Heart left ventricle (tissue), 16 donors: ENCODE measurements around the gene ANKRD29. TPM values are rescaled to one million over a fixed set of nuclear protein-coding genes. Genes with fewer than 3 reads are reported as not detected.

Experiments used
- ATAC-seq, 4 donors: fragments of 200-7000 bp; cut with Tn5 transposase; one replicate each; pipeline ENCODE4 v1.9.1; 2020 to 2022; ENCODE audit warnings: moderate library complexity in 4 of 4, mild to moderate bottlenecking in 3 of 4, moderate number of reproducible peaks in 1 of 4
- DNase-seq, 5 donors: peaks; one replicate each; pipeline ENCODE4 v3.0.0-alpha.2; 2020
- H3K27ac ChIP-seq, 12 donors: fragments of 200-600 bp; sonication (generic) in 4 of 12; one replicate each; pipeline versions ENCODE4 v1.5.0 to v1.8.0; 2016 to 2022; ENCODE audit warnings: mild to moderate bottlenecking in 2 of 12
- H3K27me3 ChIP-seq, 9 donors: fragments of 200-600 bp; sonication (generic) in 2 of 9; one replicate each; pipeline versions ENCODE4 v1.5.1 to v1.8.0; 2016 to 2022; ENCODE audit warnings: mild to moderate bottlenecking in 3 of 9
- H3K36me3 ChIP-seq, 9 donors: fragments of 200-600 bp; sonication (generic) in 2 of 9; one replicate each; pipeline versions ENCODE4 v1.5.0 to v1.8.0; 2018 to 2022; ENCODE audit warnings: mild to moderate bottlenecking in 2 of 9
- H3K4me1 ChIP-seq, 12 donors: fragments of 200-600 bp; sonication (generic) in 4 of 12; one replicate each; pipeline versions ENCODE4 v1.5.0 to v1.8.0; 2016 to 2022; ENCODE audit warnings: mild to moderate bottlenecking in 3 of 12
- H3K4me3 ChIP-seq, 12 donors: fragments of 200-600 bp; sonication (generic) in 4 of 12; one replicate each; pipeline versions ENCODE4 v1.5.0 to v1.8.0; 2017 to 2022; ENCODE audit warnings: mild to moderate bottlenecking in 9 of 12, moderate library complexity in 4 of 12
- H3K9me3 ChIP-seq, 12 donors: fragments of 200-600 bp; sonication (generic) in 4 of 12; one replicate each; pipeline versions ENCODE4 v1.5.0 to v1.8.0; 2016 to 2022; ENCODE audit warnings: mild to moderate bottlenecking in 1 of 12
- POLR2A ChIP-seq, 2 donors: fragments of 450-650 bp; IDR thresholded peaks; one replicate each; pipeline ENCODE4 v1.6.1; 2017; ENCODE audit warnings: antibody characterized with exemption in 2 of 2, mild to moderate bottlenecking in 2 of 2, moderate library complexity in 2 of 2
- WGBS, 4 donors: extraction: QIAGEN DNeasy Blood & Tissue Kit in 2 of 4; methylation state at CpG; one replicate each; pipeline versions ENCODE4 v1.1.5 to v1.1.7; 2013 to 2018; 5-methylcytosine and 5-hydroxymethylcytosine counted together
- intact Hi-C, 10 donors: fragments of 100-400 bp; cut with DNase I; formaldehyde crosslinking; loops; one replicate each; pipeline versions ENCODE4 v1.11.1 to v1.14.2; 2022
- polyA plus RNA-seq, 2 donors: library from polyadenylated mRNA; stranded (reverse); fragments of 200-250 nt; gene quantifications; one replicate each; pipeline ENCODE4 v1.2.3, GENCODE V29; 2013
- total RNA-seq, 9 donors: library from RNA; depleted of rRNA in 2 of 9; stranded (reverse); fragments of >200 nt in 2 of 9; fragmentation: NEBNext Ultra II Directional in 3 of 9; extraction: Animal tissue kit (Norgen Biotek cat#: 25700) in 3 of 9; gene quantifications; one replicate each; pipeline versions ENCODE4 v1.1.0 to v1.2.4, GENCODE V29; 2016 to 2023
- TF ChIP-seq, protein P1 (sequence below), 12 donors: fragments of 200-600 bp; sonication (generic) in 4 of 12; IDR thresholded peaks; one replicate each; pipeline versions ENCODE4 v1.5.0 to v1.8.0; 2018 to 2022; ENCODE audit warnings: antibody characterized with exemption in 12 of 12, mild to moderate bottlenecking in 5 of 12
- donor health status: ischemic (EF 13 %, LVEDD 7.1; RV severe dilation, severe dysfunction).
- donor health status: healthy with polysubstance abuse.
- donor health status: DM: no; HTN: yes; CAD: no.
- donor health status: DM: no; HTN: no; CAD: no.
- donor health status: ischemic (EF 25% LVEDD 6.9; RV normal size, moderate dysfunction).
- donor health status: ischemic (EF 25% LVEDD 5.7; RV mildly dilated, moderate dysfunction).
- donor health status: healthy.
- donor health status: DM: yes; HTN: yes; CAD: no.
- donor health status: ischemic (EF 35%, LVEDD 5.7; RV mildly dilated, moderate dysfunction).
- donor health status: nonischemic (EF 11% LVEDD 7.7; RV severe dilation, severe dysfunction).
- donor health status: DM: yes; HTN: yes; CAD: no.
- donor health status: PGD.
- donor health status: ischemic (EF 29% LVEDD 5.4; RV normal size, mild dysfunction).
- donor health status: nonischemic (EF 23%, LVEDD 6.1; RV moderate dilation, normal function).

Gene ANKRD29
- total and polyA plus RNA-seq, 11 donors = 1.7 to 7.1 (median 4.9) TPM

DNA sequence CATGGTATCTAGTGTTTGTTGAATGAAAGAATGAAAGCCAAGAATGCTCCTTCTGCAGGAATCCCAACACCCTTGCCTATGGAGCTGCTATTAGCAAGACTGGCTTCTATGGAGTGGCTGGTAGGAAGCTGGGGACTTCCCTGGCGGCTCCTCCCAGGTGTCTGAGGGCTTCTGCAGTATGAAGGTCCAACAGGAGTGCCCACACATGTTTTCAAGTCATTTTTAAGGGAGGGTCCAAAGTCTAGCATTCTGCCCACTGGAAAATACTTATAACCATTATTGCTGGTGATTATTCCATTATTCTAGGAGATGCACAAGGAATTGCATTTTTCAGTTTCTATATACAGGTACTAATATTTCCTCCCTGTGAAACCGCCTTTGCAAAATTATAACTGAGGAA lies 54.5 kb downstream of the ANKRD29 start:
- Histone ChIP-seq H3K4me1 (peaks cover 0 to 7% (median 0%) of the 10 kb centered on the region in 12 donors), H3K36me3 (peaks cover 0 to 16% (median 0%) of the 10 kb centered on the region in 9 donors), H3K9me3 (no peaks in the 10 kb centered on the region), H3K27ac (no peak overlapping the region), H3K27me3 (no peaks in the 10 kb centered on the region), H3K4me3 (no peak overlapping the region)
- 89 to 100% (median 93%) methylated on average over 2 of the region's 2 CpGs for WGBS, 4 donors
- ATAC-seq (no peak), DNase-seq (no peak)
- intact Hi-C loops = no loop called here
- TF ChIP-seq, protein P1, sequence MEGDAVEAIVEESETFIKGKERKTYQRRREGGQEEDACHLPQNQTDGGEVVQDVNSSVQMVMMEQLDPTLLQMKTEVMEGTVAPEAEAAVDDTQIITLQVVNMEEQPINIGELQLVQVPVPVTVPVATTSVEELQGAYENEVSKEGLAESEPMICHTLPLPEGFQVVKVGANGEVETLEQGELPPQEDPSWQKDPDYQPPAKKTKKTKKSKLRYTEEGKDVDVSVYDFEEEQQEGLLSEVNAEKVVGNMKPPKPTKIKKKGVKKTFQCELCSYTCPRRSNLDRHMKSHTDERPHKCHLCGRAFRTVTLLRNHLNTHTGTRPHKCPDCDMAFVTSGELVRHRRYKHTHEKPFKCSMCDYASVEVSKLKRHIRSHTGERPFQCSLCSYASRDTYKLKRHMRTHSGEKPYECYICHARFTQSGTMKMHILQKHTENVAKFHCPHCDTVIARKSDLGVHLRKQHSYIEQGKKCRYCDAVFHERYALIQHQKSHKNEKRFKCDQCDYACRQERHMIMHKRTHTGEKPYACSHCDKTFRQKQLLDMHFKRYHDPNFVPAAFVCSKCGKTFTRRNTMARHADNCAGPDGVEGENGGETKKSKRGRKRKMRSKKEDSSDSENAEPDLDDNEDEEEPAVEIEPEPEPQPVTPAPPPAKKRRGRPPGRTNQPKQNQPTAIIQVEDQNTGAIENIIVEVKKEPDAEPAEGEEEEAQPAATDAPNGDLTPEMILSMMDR (IDR thresholded peaks at IDR 0.05) = no peak
- no peak for TF ChIP-seq POLR2A (IDR thresholded peaks at IDR 0.05)

DNA sequence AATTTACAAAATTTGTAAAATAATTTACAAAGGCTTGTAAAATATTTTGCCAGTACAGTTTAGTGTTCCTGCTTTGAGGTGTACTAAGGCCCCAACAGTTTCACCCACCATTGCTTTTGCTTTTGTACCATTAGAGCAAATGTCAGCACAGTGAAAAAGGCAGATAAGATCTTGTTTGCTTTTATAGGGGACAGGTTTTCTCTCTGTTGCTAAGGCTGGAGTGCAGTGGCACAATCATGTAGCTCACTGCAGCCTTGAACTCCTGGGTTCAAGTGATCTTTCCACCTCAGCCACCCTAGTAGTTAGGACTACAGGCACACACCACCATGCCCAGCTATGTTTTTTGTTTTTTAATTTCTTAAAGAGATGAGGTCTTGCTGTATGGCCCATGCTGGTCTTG lies 56.8 kb downstream of the ANKRD29 start:
- ATAC-seq = no peak
- TF ChIP-seq, protein P1 (IDR thresholded peaks at IDR 0.05) = no peak
- no peak for TF ChIP-seq POLR2A (IDR thresholded peaks at IDR 0.05)
- DNase-seq = no peak
- Histone ChIP-seq H3K36me3 (peaks cover 0 to 13% (median 0%) of the 10 kb centered on the region in 9 donors), H3K4me3 (no peak overlapping the region), H3K27ac (no peak overlapping the region), H3K27me3 (no peaks in the 10 kb centered on the region), H3K9me3 (no peaks in the 10 kb centered on the region), H3K4me1 (peaks cover 0 to 7% (median 0%) of the 10 kb centered on the region in 12 donors)
- intact Hi-C loops = no loop called here

GRCh38 chr18:23599809-23600208 lies 62.9 kb downstream of the ANKRD29 start:
- H3K4me3 ChIP-seq = no peak overlapping the region
- H3K27ac ChIP-seq = no peak overlapping the region
- ATAC-seq = no peak
- DNase-seq = no peak
- H3K27me3 ChIP-seq = no peaks in the 10 kb centered on the region
- H3K9me3 ChIP-seq = no peaks in the 10 kb centered on the region
- intact Hi-C loops = no loop called here
- TF ChIP-seq POLR2A (IDR thresholded peaks at IDR 0.05) = no peak
- TF ChIP-seq, protein P1 (IDR thresholded peaks at IDR 0.05) = no peak
- H3K4me1 ChIP-seq = peaks cover 0 to 5% (median 0%) of the 10 kb centered on the region in 12 donors
- no peaks in the 10 kb centered on the region for H3K36me3 ChIP-seq
- 60 to 83% (median 76%) methylated on average over 1 of the region's 1 CpG for WGBS, 4 donors

DNA sequence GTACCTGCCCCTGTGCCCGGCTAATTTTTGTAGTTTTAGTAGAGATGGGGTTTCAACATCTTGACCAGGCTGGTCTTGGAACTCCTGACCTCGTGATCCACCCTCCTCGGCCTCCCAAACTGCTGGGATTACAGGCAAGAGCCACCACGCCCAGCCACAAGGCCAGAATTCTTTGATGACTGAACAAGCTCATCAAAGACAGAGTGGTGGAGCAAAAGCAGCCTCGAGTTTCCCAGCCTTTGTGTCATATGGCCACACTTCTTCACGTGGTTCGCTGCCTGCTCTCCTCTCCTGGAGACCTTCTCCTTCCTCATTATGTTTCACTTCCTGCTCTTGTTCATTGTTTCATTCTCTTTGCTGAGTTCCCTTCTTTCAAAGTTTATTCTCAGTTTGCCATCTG lies 66.5 kb downstream of the ANKRD29 start:
- Histone ChIP-seq H3K27ac (peak overlapping the region in 1 of 12 donors; percentile 33), H3K9me3 (no peaks in the 10 kb centered on the region), H3K4me1 (peaks cover 0 to 11% (median 0%) of the 10 kb centered on the region in 12 donors), H3K4me3 (no peak overlapping the region), H3K27me3 (no peaks in the 10 kb centered on the region), H3K36me3 (no peaks in the 10 kb centered on the region)
- TF ChIP-seq, protein P1 (IDR thresholded peaks at IDR 0.05) = no peak
- no peak for TF ChIP-seq POLR2A (IDR thresholded peaks at IDR 0.05)
- intact Hi-C loops = no loop called here
- ATAC-seq = no peak
- peak in 1 of 5 donors; percentile 32 for DNase-seq
- 79 to 81% (median 79%) methylated on average over 7 of the region's 7 CpGs for WGBS, 4 donors
